ENCODE data around the gene CHIT1.

The CHIT1 gene

GRCh38 chr1:203225071-203225470 lies 4.4 kb downstream of the CHIT1 start:
- TF ChIP-seq GLIS3 (CRISPR knock-in tag; IDR thresholded peaks at IDR 0.05) (no peak), ZNF70 (CRISPR knock-in tag; IDR thresholded peaks at IDR 0.05) (no peak), PATZ1 (CRISPR knock-in tag; IDR thresholded peaks at IDR 0.05; ENCODE audit: borderline replicate concordance) (no peak), ZNF565 (CRISPR knock-in tag; conservative IDR thresholded peaks at IDR 0.05; ENCODE audit: low read depth) (no peak), TOX (CRISPR knock-in tag; IDR thresholded peaks at IDR 0.05; ENCODE audit: borderline replicate concordance) (no peak), ZFP3 (CRISPR knock-in tag; IDR thresholded peaks at IDR 0.05) (no peak), ISL1 (CRISPR knock-in tag; IDR thresholded peaks at IDR 0.05) (no peak), ARNTL (CRISPR knock-in tag; IDR thresholded peaks at IDR 0.05; ENCODE audit: borderline replicate concordance, low read depth) (no peak), CSDC2 (CRISPR knock-in tag; IDR thresholded peaks at IDR 0.05) (no peak), TCF4 (CRISPR knock-in tag; IDR thresholded peaks at IDR 0.05; ENCODE audit: borderline replicate concordance) (no peak), TSHZ2 (CRISPR knock-in tag; IDR thresholded peaks at IDR 0.05) (no peak)
- no peak for ATAC-seq

- TF ChIP-seq BACH2 (CRISPR knock-in tag; IDR thresholded peaks at IDR 0.05; ENCODE audit: borderline replicate concordance) (no peak), ZNF8 (CRISPR knock-in tag; IDR thresholded peaks at IDR 0.05) (no peak), CSRNP3 (CRISPR knock-in tag; IDR thresholded peaks at IDR 0.05) (no peak), POU6F1 (CRISPR knock-in tag; IDR thresholded peaks at IDR 0.05; ENCODE audit: borderline replicate concordance, low read depth) (no peak), ZFP30 (CRISPR knock-in tag; IDR thresholded peaks at IDR 0.05) (no peak), GLIS3 (CRISPR knock-in tag; IDR thresholded peaks at IDR 0.05) (no peak)
- no peak for ATAC-seq
These were observed 6.3 kb downstream of the CHIT1 start for GRCh38 chr1:203223012-203223775.

GRCh38 chr1:203219934-203220333 lies 9.5 kb downstream of the CHIT1 start:
- no peak for ATAC-seq
- TF ChIP-seq CSRNP3 (CRISPR knock-in tag; IDR thresholded peaks at IDR 0.05) (no peak), ZNF70 (CRISPR knock-in tag; IDR thresholded peaks at IDR 0.05) (no peak), TOX (CRISPR knock-in tag; IDR thresholded peaks at IDR 0.05; ENCODE audit: borderline replicate concordance) (no peak), ZC3H10 (CRISPR knock-in tag; IDR thresholded peaks at IDR 0.05) (no peak), ZFP3 (CRISPR knock-in tag; IDR thresholded peaks at IDR 0.05) (no peak), ARNTL (CRISPR knock-in tag; IDR thresholded peaks at IDR 0.05; ENCODE audit: borderline replicate concordance, low read depth) (no peak)

GRCh38 chr1:203219171-203219570 lies 10.3 kb downstream of the CHIT1 start:
- no peak for ATAC-seq
- TF ChIP-seq TSHZ2 (CRISPR knock-in tag; IDR thresholded peaks at IDR 0.05) (no peak), ZFP3 (CRISPR knock-in tag; IDR thresholded peaks at IDR 0.05) (no peak), POU6F1 (CRISPR knock-in tag; IDR thresholded peaks at IDR 0.05; ENCODE audit: borderline replicate concordance, low read depth) (no peak), TCF4 (CRISPR knock-in tag; IDR thresholded peaks at IDR 0.05; ENCODE audit: borderline replicate concordance) (no peak), ZNF70 (CRISPR knock-in tag; IDR thresholded peaks at IDR 0.05) (no peak), ESRRG (CRISPR knock-in tag; IDR thresholded peaks at IDR 0.05) (no peak), ISL1 (CRISPR knock-in tag; IDR thresholded peaks at IDR 0.05) (no peak), PPARA (CRISPR knock-in tag; IDR thresholded peaks at IDR 0.05; ENCODE audit: borderline replicate concordance) (no peak), ZNF8 (CRISPR knock-in tag; IDR thresholded peaks at IDR 0.05) (no peak), OSR1 (CRISPR knock-in tag; IDR thresholded peaks at IDR 0.05) (no peak), GLIS3 (CRISPR knock-in tag; IDR thresholded peaks at IDR 0.05) (no peak)
